Small intestine (tissue), 7 donors: Measurements from ENCODE around the gene FOXJ3. TPM values are rescaled to one million over a fixed set of nuclear protein-coding genes. Genes with fewer than 3 reads are reported as not detected.
A peak's percentile ranks its signal among the peaks of the same experiment; 100 is the strongest.

Source experiments
- DNase-seq, 2 donors: peaks; one replicate each; pipeline versions ENCODE4 v3.0.0 to v3.0.0-alpha.2; 2013
- FAIRE-seq: peaks from 2 replicates; lab custom pipeline; 2012; peaks lifted over from hg19 to GRCh38; lab: Jason Lieb, UNC
- H3K27ac ChIP-seq, 3 donors: one replicate each; pipeline ENCODE4 v1.5.1; 2013; ENCODE audit warnings: low read length in 2 of 3, mild to moderate bottlenecking in 2 of 3, control low read depth in 1 of 3, inconsistent platforms in 1 of 3, low read depth in 1 of 3, moderate library complexity in 1 of 3
- H3K27me3 ChIP-seq, 3 donors: one replicate each; pipeline ENCODE4 v1.6.1; 2013; ENCODE audit warnings: low read length in 3 of 3, inconsistent platforms in 1 of 3; ENCODE audit not compliant: control insufficient read depth in 3 of 3, insufficient read depth in 3 of 3
- H3K36me3 ChIP-seq, 3 donors: one replicate each; pipeline ENCODE4 v1.6.1; 2013; ENCODE audit warnings: low read length in 3 of 3, inconsistent platforms in 1 of 3, low read depth in 1 of 3, mild to moderate bottlenecking in 1 of 3, moderate library complexity in 1 of 3; ENCODE audit not compliant: control insufficient read depth in 3 of 3, insufficient read depth in 2 of 3
- H3K4me1 ChIP-seq, 3 donors: one replicate each; pipeline ENCODE4 v1.6.1; 2013; ENCODE audit warnings: low read length in 2 of 3, inconsistent platforms in 1 of 3, low read depth in 1 of 3, mild to moderate bottlenecking in 1 of 3, moderate library complexity in 1 of 3; ENCODE audit not compliant: control insufficient read depth in 3 of 3, insufficient read depth in 2 of 3
- H3K4me3 ChIP-seq, 3 donors: one replicate each; pipeline ENCODE4 v1.5.1; 2013; ENCODE audit warnings: low read length in 3 of 3, control low read depth in 1 of 3, inconsistent platforms in 1 of 3, low read depth in 1 of 3, mild to moderate bottlenecking in 1 of 3, moderate library complexity in 1 of 3
- H3K9me3 ChIP-seq, 2 donors: one replicate each; pipeline ENCODE4 v1.6.1; 2013; ENCODE audit warnings: low read depth in 1 of 2, low read length in 1 of 2; ENCODE audit not compliant: control insufficient read depth in 2 of 2, insufficient read depth in 1 of 2
- WGBS, 3 donors: extraction: QIAGEN DNeasy Blood & Tissue Kit; methylation state at CpG; one replicate each; pipeline ENCODE4 v1.1.7; 2013; 5-methylcytosine and 5-hydroxymethylcytosine counted together
- polyA plus RNA-seq, 4 donors: library from polyadenylated mRNA; stranded (reverse) in 3 of 4; unstranded in 1 of 4; fragments of 200-250 nt in 3 of 4; fragments of 120-200 nt in 1 of 4; gene quantifications; one replicate each; pipeline versions ENCODE4 v1.2.1 to v1.2.3, GENCODE V29; 2013
- donor health status: healthy with polysubstance abuse.
- donor health status: control.
- donor health status: control.
- donor health status: Bipolar disorder and iron deficiency.
- donor health status: healthy.

FOXJ3 gene
- polyA plus RNA-seq, 4 donors = 13.9 to 38.3 (median 15.1) TPM

GRCh38 chr1:42368096-42368795 is 33.2 kb upstream of the FOXJ3 start:
- Histone ChIP-seq H3K27me3 (no peaks in the 10 kb centered on the region), H3K27ac (peak overlapping the region; percentile 1 to 5 (median 3)), H3K4me1 (peaks cover 2 to 9% (median 3%) of the 10 kb centered on the region in 3 donors), H3K36me3 (no peaks in the 10 kb centered on the region), H3K9me3 (no peaks in the 10 kb centered on the region), H3K4me3 (no peak overlapping the region)
- 34 to 66% (median 45%) methylated on average over 7 of the region's 7 CpGs for WGBS, 3 donors
- FAIRE-seq = peak; percentile 33
- peak; percentile 64 to 82 for DNase-seq

GRCh38 chr1:42365118-42365517 is 30.1 kb upstream of the FOXJ3 start:
- no peak for FAIRE-seq
- DNase-seq = no peak
- H3K4me1 ChIP-seq = peaks cover 0 to 9% (median 2%) of the 10 kb centered on the region in 3 donors
- no peaks in the 10 kb centered on the region for H3K36me3 ChIP-seq
- 73 to 86% (median 80%) methylated on average over 2 of the region's 2 CpGs for WGBS, 3 donors
- H3K9me3 ChIP-seq = no peaks in the 10 kb centered on the region
- no peak overlapping the region for H3K27ac ChIP-seq
- no peak overlapping the region for H3K4me3 ChIP-seq
- H3K27me3 ChIP-seq = no peaks in the 10 kb centered on the region

- no peaks in the 10 kb centered on the region for H3K9me3 ChIP-seq
- no peak overlapping the region for H3K4me3 ChIP-seq
- WGBS, 3 donors = 91 to 100% (median 96%) methylated on average over 2 of the region's 2 CpGs
- H3K27me3 ChIP-seq = no peaks in the 10 kb centered on the region
- FAIRE-seq (no peak), DNase-seq (no peak)
- no peak overlapping the region for H3K27ac ChIP-seq
- peaks cover 0 to 9% (median 2%) of the 10 kb centered on the region in 3 donors for H3K4me1 ChIP-seq
- H3K36me3 ChIP-seq = no peaks in the 10 kb centered on the region
Observed at GRCh38 chr1:42364542-42364941, 29.5 kb upstream of the FOXJ3 start.

- no peak overlapping the region for H3K27ac ChIP-seq
- 81 to 88% (median 87%) methylated on average over 6 of the region's 6 CpGs for WGBS, 3 donors
- DNase-seq (no peak), FAIRE-seq (no peak)
- H3K27me3 ChIP-seq = no peaks in the 10 kb centered on the region
- no peak overlapping the region for H3K4me3 ChIP-seq
- H3K9me3 ChIP-seq = no peaks in the 10 kb centered on the region
- peaks cover 0 to 9% (median 2%) of the 10 kb centered on the region in 3 donors for H3K4me1 ChIP-seq
- no peaks in the 10 kb centered on the region for H3K36me3 ChIP-seq
Observed at GRCh38 chr1:42364089-42364488, 29.1 kb upstream of the FOXJ3 start.

GRCh38 chr1:42359466-42359865 is 24.4 kb upstream of the FOXJ3 start:
- H3K36me3 ChIP-seq = no peaks in the 10 kb centered on the region
- no peaks in the 10 kb centered on the region for H3K4me1 ChIP-seq
- no peak overlapping the region for H3K4me3 ChIP-seq
- no peaks in the 10 kb centered on the region for H3K9me3 ChIP-seq
- FAIRE-seq (no peak), DNase-seq (no peak)
- no peak overlapping the region for H3K27ac ChIP-seq
- WGBS, 3 donors = 81 to 85% (median 83%) methylated on average over 1 of the region's 1 CpG
- no peaks in the 10 kb centered on the region for H3K27me3 ChIP-seq

- DNase-seq (no peak), FAIRE-seq (no peak)
- H3K27me3 ChIP-seq = no peaks in the 10 kb centered on the region
- H3K27ac ChIP-seq = no peak overlapping the region
- no peaks in the 10 kb centered on the region for H3K36me3 ChIP-seq
- no peak overlapping the region for H3K4me3 ChIP-seq
- H3K9me3 ChIP-seq = no peaks in the 10 kb centered on the region
- 79 to 92% (median 88%) methylated on average over 3 of the region's 3 CpGs for WGBS, 3 donors
- no peaks in the 10 kb centered on the region for H3K4me1 ChIP-seq
Observed at GRCh38 chr1:42358791-42359190, 23.8 kb upstream of the FOXJ3 start.

- Histone ChIP-seq H3K4me1 (no peaks in the 10 kb centered on the region), H3K36me3 (no peaks in the 10 kb centered on the region), H3K9me3 (no peaks in the 10 kb centered on the region), H3K27me3 (peaks cover 0 to 3% (median 0%) of the 10 kb centered on the region in 3 donors), H3K27ac (no peak overlapping the region), H3K4me3 (no peak overlapping the region)
- DNase-seq (no peak), FAIRE-seq (no peak)
- 3 to 12% (median 8%) methylated on average over 1 of the region's 1 CpG for WGBS, 3 donors
Observed at GRCh38 chr1:42350086-42350485, 15.1 kb upstream of the FOXJ3 start.

GRCh38 chr1:42348498-42348897 is 13.5 kb upstream of the FOXJ3 start:
- Histone ChIP-seq H3K36me3 (no peaks in the 10 kb centered on the region), H3K9me3 (no peaks in the 10 kb centered on the region), H3K27ac (no peak overlapping the region), H3K4me3 (no peak overlapping the region), H3K27me3 (peaks cover 0 to 3% (median 0%) of the 10 kb centered on the region in 3 donors), H3K4me1 (no peaks in the 10 kb centered on the region)
- FAIRE-seq (no peak), DNase-seq (no peak)

GRCh38 chr1:42343049-42343448 is 8.0 kb upstream of the FOXJ3 start:
- Histone ChIP-seq H3K4me1 (peaks cover 0 to 9% (median 5%) of the 10 kb centered on the region in 3 donors), H3K4me3 (no peak overlapping the region), H3K9me3 (no peaks in the 10 kb centered on the region), H3K27me3 (no peaks in the 10 kb centered on the region), H3K27ac (no peak overlapping the region), H3K36me3 (no peaks in the 10 kb centered on the region)
- 67 to 76% (median 71%) methylated on average over 5 of the region's 5 CpGs for WGBS, 3 donors
- FAIRE-seq (no peak), DNase-seq (no peak)
